T-cell (primary cell): ENCODE data around the gene ATP6AP1. TPM values are rescaled to one million over a fixed set of nuclear protein-coding genes. Genes with fewer than 3 reads are reported as not detected.
"Not testable (repeated sequence)": the region's sequence is repeated elsewhere in the genome, so short reads cannot be mapped to it uniquely, and the experiment has no call there.

Source experiments
- ATAC-seq, 4 experiments: fragments of 200-7000 bp in 3 of 4; fragments of 150-1000 bp in 1 of 4; cut with Tn5 transposase; replicated peaks in 1 of 4; 1 replicate in 3 of 4; 2 replicates in 1 of 4; pipeline ENCODE4 v1.10.0; 2021; ENCODE audit warnings: moderate library complexity in 3 of 4, mild to moderate bottlenecking in 2 of 4, moderate number of reproducible peaks in 1 of 4
- CTCF ChIA-PET, 2 donors: fragments of 300-600 bp; sonication (Branson Sonifier 250); formaldehyde crosslinking; loops; one replicate each; lab custom pipeline; 2022; ENCODE audit warnings: antibody characterized with exemption in 2 of 2; lab: Charles Lee
- POLR2A ChIA-PET, 2 donors: fragments of 300-600 bp; sonication (Branson Sonifier 250); formaldehyde crosslinking; loops; one replicate each; lab custom pipeline; 2022; ENCODE audit warnings: antibody characterized with exemption in 2 of 2; lab: Charles Lee
- DNase-seq, 35 experiments: peaks; one replicate each; pipeline versions ENCODE4 v3.0.0 to v3.0.0-alpha.2; 2013 to 2023
- H3K27ac ChIP-seq: one replicate; pipeline ENCODE4 v1.5.1; 2013; ENCODE audit warnings: low read length
- H3K27me3 ChIP-seq, 2 experiments: replicated peaks in 1 of 2; 1 replicate in 1 of 2; 2 replicates in 1 of 2; pipeline versions ENCODE4 v1.6.1 to v1.7.0; 2013; ENCODE audit warnings: low read length in 1 of 2, mixed read lengths in 1 of 2; ENCODE audit not compliant: control insufficient read depth in 2 of 2, insufficient read depth in 2 of 2; ENCODE audit errors: extremely low read depth in 1 of 2
- H3K36me3 ChIP-seq, 2 donors: 1 replicate in 1 of 2; 2 replicates in 1 of 2; pipeline versions ENCODE4 v1.6.1 to v1.7.0; 2013; ENCODE audit warnings: low read length in 1 of 2; ENCODE audit not compliant: control insufficient read depth in 2 of 2, insufficient read depth in 1 of 2; ENCODE audit errors: extremely low read depth in 1 of 2
- H3K4me1 ChIP-seq, 2 experiments: 1 replicate in 1 of 2; 2 replicates in 1 of 2; pipeline versions ENCODE4 v1.6.1 to v1.7.0; 2013; ENCODE audit warnings: low read length in 2 of 2, mixed read lengths in 1 of 2; ENCODE audit not compliant: insufficient read depth in 2 of 2, control insufficient read depth in 1 of 2; ENCODE audit errors: extremely low read depth in 1 of 2
- H3K4me3 ChIP-seq, 2 donors: 1 replicate in 1 of 2; 2 replicates in 1 of 2; pipeline versions ENCODE4 v1.5.1 to v1.7.0; 2013; ENCODE audit warnings: mild to moderate bottlenecking in 2 of 2, low read length in 1 of 2, moderate library complexity in 1 of 2; ENCODE audit not compliant: control insufficient read depth in 1 of 2; ENCODE audit errors: extremely low read depth in 1 of 2
- H3K9me3 ChIP-seq: 2 replicates; pipeline ENCODE4 v1.7.0; 2013
- H3K27ac Mint-ChIP-seq, 2 donors: one replicate each; pipeline ENCODE4 v1.8.0; 2020 to 2021; ENCODE audit warnings: mild to moderate bottlenecking in 2 of 2, mixed read lengths in 2 of 2
- H3K27me3 Mint-ChIP-seq, 2 donors: one replicate each; pipeline ENCODE4 v1.8.0; 2021 to 2022; ENCODE audit warnings: mixed read lengths in 2 of 2
- H3K36me3 Mint-ChIP-seq: one replicate; pipeline ENCODE4 v1.8.0; 2021; ENCODE audit warnings: mixed read lengths
- H3K4me1 Mint-ChIP-seq, 3 donors: one replicate each; pipeline ENCODE4 v1.8.0; 2020 to 2022; ENCODE audit warnings: mixed read lengths in 3 of 3, mild to moderate bottlenecking in 1 of 3
- H3K4me3 Mint-ChIP-seq, 3 donors: one replicate each; pipeline ENCODE4 v1.8.0; 2020 to 2022; ENCODE audit warnings: mild to moderate bottlenecking in 3 of 3, mixed read lengths in 3 of 3, moderate library complexity in 3 of 3
- H3K9me3 Mint-ChIP-seq, 3 donors: one replicate each; pipeline ENCODE4 v1.8.0; 2020 to 2022; ENCODE audit warnings: mixed read lengths in 3 of 3
- WGBS: methylation state at CpG from one replicate; pipeline ENCODE4 v1.1.5; 2013; ENCODE audit warnings: missing lambda C conversion rate; ENCODE audit not compliant: insufficient coverage; 5-methylcytosine and 5-hydroxymethylcytosine counted together
- total RNA-seq, 35 experiments: library from RNA in 6 of 35; stranded (reverse) in 6 of 35; fragments of 120-200 nt in 1 of 35; gene quantifications; one replicate each; pipeline versions ENCODE4 v1.2.1 to v1.2.4 and lab custom pipeline; 2013 to 2026

ATP6AP1 gene
- total RNA-seq, 5 donors from 2014 or later (not counting 1 experiment from before 2014, with no cell fraction given): 37.9 to 56.8 (median 53.6) TPM

DNA sequence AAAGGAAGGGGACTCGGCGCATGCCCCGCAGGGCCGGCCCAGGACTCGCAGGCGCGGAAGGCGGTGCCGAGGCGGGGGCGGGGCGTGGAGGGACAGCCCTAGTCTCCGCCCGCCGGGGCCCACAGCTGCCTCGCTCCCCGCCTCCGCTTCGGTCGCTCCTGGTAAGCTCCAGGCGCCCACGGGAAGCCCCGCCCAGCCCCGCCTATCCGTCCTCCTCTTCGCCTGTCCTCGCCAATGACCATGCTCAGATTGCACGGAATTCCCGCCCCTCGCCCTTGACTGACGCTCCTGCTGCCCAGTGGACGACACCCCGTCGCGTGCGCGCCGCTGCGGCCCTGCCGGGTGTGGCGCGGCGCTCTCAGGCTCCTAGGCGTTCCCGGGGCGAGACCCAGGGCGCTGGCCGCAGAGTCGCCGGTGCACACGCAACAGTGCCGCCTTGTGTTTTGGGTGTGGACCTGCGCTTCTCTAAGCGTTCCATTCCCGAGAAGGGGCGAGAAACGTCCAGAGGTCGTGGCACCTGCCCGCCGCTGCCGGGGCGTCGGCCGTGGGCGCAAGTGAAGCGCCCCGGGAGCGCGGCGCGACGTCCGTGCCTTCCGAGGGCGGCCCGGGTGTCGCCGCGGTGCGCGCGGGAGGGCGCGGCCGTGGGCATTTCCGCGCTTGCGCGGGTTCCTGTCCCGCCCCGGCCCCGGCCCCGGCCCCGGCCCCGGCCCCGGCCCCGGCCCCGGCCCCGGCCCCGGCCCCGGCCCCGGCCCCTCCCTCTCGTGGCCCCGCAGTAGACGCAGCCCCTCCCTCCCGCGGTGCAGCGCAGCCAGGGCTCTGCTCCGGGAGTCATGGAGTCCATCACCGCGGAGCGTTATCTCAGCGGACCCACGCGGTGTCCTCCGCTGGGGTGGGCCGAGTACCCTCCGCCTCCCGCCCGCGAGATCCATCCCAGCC, 38.4 kb upstream of the ATP6AP1 start:
- H3K4me3 Mint-ChIP-seq, H3K27ac Mint-ChIP-seq, H3K9me3 ChIP-seq, H3K4me1 Mint-ChIP-seq, H3K36me3 Mint-ChIP-seq, H3K27me3 ChIP-seq, H3K4me3 ChIP-seq, POLR2A ChIA-PET, CTCF ChIA-PET, H3K9me3 Mint-ChIP-seq, H3K27me3 Mint-ChIP-seq, H3K4me1 ChIP-seq, H3K36me3 ChIP-seq: not testable (repeated sequence)
- WGBS: no CpG with 5 or more reads among the region's 121 CpGs
- ATAC-seq: peak; percentile 74 to 82 (median 76)
- peak in 2 of 35 experiments; percentile 36 to 56 for DNase-seq
- H3K27ac ChIP-seq: peak overlapping the region; percentile 44

DNA sequence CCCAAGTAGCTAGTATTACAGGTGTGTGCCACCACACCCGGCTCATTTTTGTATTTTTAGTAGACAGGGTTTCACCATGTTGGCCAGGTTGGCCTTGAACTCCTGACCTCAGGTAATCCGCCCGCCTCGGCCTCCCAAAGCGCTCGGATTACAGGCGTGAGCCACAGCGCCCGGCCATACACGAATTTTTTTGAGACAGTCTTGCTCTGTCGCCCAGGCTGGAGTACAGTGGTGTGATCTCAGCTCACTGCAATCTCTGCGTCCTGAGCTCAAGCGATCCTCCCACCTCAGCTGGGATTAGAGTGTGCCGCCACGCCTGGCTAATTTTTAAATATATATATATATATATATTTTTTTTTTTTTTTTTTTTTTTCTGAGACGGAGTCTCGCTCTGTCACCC, 32.1 kb upstream of the ATP6AP1 start:
- peaks cover 23% of the 10 kb centered on the region for H3K36me3 Mint-ChIP-seq
- CTCF ChIA-PET: interaction anchor here (0.7 kb wide), 2 partner anchors 31 to 84 kb away, joined by 3 to 4 read pairs; no protein-coding TSS in a partner anchor
- POLR2A ChIA-PET: not testable (repeated sequence)

DNA sequence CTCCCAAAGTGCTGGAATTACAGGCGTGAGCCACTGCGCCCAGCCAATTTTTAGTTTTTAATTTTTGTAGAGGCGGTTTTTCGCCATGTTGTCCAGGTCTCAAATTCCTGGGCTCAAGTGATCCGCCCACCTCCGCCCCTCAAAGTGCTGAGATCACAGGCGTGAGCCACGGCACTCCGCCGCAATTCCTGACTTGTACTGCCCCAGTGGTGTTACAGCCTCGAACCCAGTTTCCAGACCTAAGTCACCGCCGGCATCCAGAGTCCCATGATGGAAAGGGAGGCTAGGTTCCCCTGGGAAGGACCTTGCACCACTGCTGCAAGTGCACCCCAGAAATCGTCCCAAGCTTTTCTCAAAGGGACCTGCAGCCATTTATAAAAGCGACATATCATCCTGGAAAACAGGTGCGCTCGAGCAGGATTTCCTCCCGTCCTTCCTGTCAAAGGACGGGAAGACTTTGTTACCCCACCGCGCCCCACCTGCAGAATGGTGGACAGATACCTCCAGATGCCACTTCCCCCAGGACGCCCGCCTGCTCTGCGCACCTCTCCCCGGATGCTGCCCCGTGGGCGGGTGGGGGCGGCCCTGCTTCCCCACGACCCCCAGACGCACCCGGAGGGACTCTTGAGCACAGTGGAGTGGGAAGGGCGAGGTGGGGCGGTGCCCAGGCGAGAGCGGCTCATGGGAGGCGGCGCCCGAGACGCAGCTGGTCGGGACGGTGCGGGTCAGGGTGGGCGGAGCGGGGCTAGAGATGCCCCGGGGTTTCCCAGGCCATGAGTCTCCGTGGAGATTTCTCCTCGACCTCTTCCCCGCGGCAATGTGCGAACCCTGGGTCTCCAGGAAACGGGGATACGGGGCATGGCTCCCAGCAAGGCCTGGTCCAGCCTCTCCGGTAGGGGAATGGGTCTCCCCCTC, 31.2 kb upstream of the ATP6AP1 start:
- peaks cover 23% of the 10 kb centered on the region for H3K36me3 Mint-ChIP-seq
- peaks cover 3 to 32% of the 10 kb centered on the region in 2 experiments for H3K4me1 ChIP-seq
- peaks cover 20 to 30% (median 22%) of the 10 kb centered on the region in 3 donors for H3K4me1 Mint-ChIP-seq
- peak overlapping the region; percentile 99 to 100 for H3K27ac Mint-ChIP-seq
- peak overlapping the region; percentile 72 to 95 for H3K4me3 ChIP-seq
- ATAC-seq (peak; percentile 17 to 48 (median 39)), DNase-seq (peak in 14 of 35 experiments; percentile 11 to 60 (median 26))
- H3K4me3 Mint-ChIP-seq: peak overlapping the region; percentile 97 to 100 (median 99)
- H3K9me3 Mint-ChIP-seq: no peaks in the 10 kb centered on the region
- H3K27ac ChIP-seq: peak overlapping the region; percentile 99
- H3K36me3 ChIP-seq: peaks cover 0 to 20% of the 10 kb centered on the region in 2 donors
- WGBS: 4% methylated on average over 28 of the region's 53 CpGs
- no peaks in the 10 kb centered on the region for H3K9me3 ChIP-seq
- CTCF ChIA-PET: interaction anchor here in 1 of 2 donors (0.6 kb wide), 1 partner anchor 10 kb away, joined by 4 read pairs; no protein-coding TSS in a partner anchor
- H3K27me3 ChIP-seq: no peaks in the 10 kb centered on the region
- H3K27me3 Mint-ChIP-seq: no peaks in the 10 kb centered on the region
- POLR2A ChIA-PET: interaction anchor here in 1 of 2 donors (0.6 kb wide), 1 partner anchor 13 kb away, joined by 3 read pairs; no protein-coding TSS in a partner anchor

More for the DNA sequence above, 32.1 kb upstream of the ATP6AP1 start:
- Histone ChIP-seq H3K4me1 (peaks cover 3 to 32% of the 10 kb centered on the region in 2 experiments), H3K36me3 (peaks cover 0 to 20% of the 10 kb centered on the region in 2 donors)
- not testable (repeated sequence) for H3K27ac Mint-ChIP-seq, DNase-seq, ATAC-seq, H3K9me3 ChIP-seq, H3K9me3 Mint-ChIP-seq, H3K27me3 ChIP-seq, H3K4me3 ChIP-seq, H3K27ac ChIP-seq, H3K27me3 Mint-ChIP-seq
- Mint-ChIP-seq H3K4me1 (peaks cover 20 to 30% (median 22%) of the 10 kb centered on the region in 3 donors), H3K4me3 (peak overlapping the region; percentile 97 to 100 (median 99))
- 100% methylated on average over 5 of the region's 17 CpGs for WGBS

DNA sequence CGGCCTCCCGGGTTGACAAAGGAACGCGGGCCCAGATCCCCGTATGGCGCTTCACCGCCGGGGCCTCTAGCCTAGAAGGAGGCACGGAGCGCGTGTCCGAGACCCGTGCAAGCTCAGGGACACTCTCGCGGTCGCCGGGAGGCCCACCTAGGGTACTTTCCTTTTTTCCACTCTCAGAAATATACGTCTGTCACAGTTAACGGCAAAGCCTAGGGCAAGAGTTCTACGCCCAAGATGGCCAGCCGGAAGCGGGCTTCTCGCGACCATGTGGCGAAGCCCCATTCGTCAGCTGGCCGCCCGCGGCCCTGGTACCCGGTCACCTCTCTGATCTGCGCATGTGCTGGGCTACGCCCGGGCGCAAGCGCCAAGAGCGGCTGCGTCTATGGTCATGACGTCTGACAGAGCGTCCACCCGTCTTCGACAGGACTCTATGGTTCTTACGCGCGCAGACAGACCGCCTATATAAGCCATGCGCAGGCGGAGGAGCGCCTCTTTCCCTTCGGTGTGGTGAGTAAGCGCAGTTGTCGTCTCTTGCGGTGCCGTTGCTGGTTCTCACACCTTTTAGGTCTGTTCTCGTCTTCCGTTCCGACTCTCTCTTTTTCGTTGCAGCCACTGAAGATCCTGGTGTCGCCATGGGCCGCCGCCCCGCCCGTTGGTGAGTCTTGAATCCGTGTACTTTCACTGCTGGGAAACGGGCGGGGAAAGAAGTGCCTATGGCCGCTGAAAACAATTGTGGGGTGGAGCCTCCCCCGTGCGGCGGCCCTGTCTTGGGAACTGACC, 30.4 kb upstream of the ATP6AP1 start, which contains the start of gene RPL10:
RPL10 (plus strand) TSS at position 490 of the 780 bp plus-strand sequence; CDS start at position 633, 143 bp downstream.
- Histone ChIP-seq H3K4me1 (peaks cover 3 to 32% of the 10 kb centered on the region in 2 experiments), H3K4me3 (peak within 1 kb of the TSS; percentile 72 to 95), H3K36me3 (peaks cover 0 to 20% of the 10 kb centered on the region in 2 donors), H3K9me3 (no peaks in the 10 kb centered on the region), H3K27me3 (no peaks in the 10 kb centered on the region), H3K27ac (peak within 1 kb of the TSS; percentile 99)
- under 1% methylated on average over 57 of the region's 69 CpGs for WGBS
- peaks cover 23% of the 10 kb centered on the region for H3K36me3 Mint-ChIP-seq
- H3K4me1 Mint-ChIP-seq: peaks cover 20 to 30% (median 22%) of the 10 kb centered on the region in 3 donors
- peak within 1 kb of the TSS; percentile 97 to 100 (median 99) for H3K4me3 Mint-ChIP-seq
- ChIA-PET POLR2A (interaction anchor here in 1 of 2 donors (0.6 kb wide), 1 partner anchor 12 kb away, joined by 3 read pairs; no protein-coding TSS in a partner anchor), CTCF (interaction anchor here in 1 of 2 donors (0.6 kb wide), 2 partner anchors 9 kb away, joined by 4 to 8 read pairs; no protein-coding TSS in a partner anchor)
- H3K27ac Mint-ChIP-seq: peak within 1 kb of the TSS; percentile 99 to 100
- no peaks in the 10 kb centered on the region for H3K9me3 Mint-ChIP-seq
- peak; percentile 67 to 93 (median 84) for DNase-seq
- ATAC-seq: peak; percentile 75 to 83 (median 77)
- no peaks in the 10 kb centered on the region for H3K27me3 Mint-ChIP-seq

DNA sequence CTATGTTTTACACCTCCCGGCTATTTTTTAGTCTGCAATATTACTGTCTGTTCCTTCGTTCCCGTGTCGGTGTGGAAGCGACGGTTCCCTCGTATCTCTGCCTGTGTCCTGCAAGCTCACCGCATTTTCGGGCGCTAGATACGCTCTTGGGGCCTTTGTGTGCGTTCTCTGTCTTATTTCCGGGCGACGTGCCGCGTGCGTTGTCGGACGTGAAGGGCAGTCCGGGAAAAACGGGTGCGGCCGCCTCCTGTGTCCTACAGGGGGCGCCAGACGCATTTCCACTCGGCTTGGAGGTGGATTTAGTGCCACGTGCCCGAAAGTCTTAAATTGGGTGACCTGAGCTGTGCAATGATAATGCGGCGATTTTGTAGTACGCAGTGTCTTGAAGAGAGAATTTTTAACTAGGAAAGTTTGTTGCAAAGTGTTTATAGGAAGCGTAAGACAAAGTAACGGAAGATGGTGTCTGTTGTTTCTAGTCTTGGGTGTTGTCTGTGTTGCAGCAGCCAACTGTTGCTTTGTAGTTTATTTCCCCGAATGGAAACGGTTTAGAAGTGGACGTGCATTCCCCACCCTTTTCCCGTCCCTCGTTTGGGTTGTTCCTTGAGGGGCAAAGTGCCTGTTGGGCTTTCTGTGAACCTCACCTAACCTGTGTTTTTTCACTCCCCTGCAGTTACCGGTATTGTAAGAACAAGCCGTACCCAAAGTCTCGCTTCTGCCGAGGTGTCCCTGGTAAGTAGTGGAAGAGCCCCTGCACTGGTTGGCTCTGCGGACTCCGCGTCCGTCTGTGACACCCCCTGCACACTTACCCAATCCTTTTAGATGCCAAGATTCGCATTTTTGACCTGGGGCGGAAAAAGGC, 29.6 kb upstream of the ATP6AP1 start:
- Mint-ChIP-seq H3K36me3 (peaks cover 23% of the 10 kb centered on the region), H3K4me3 (peak overlapping the region; percentile 97 to 100 (median 99)), H3K27me3 (no peaks in the 10 kb centered on the region), H3K27ac (peak overlapping the region; percentile 99 to 100), H3K9me3 (no peaks in the 10 kb centered on the region), H3K4me1 (peaks cover 20 to 30% (median 22%) of the 10 kb centered on the region in 3 donors)
- Histone ChIP-seq H3K4me3 (peak overlapping the region; percentile 72 to 95), H3K4me1 (peaks cover 3 to 32% of the 10 kb centered on the region in 2 experiments), H3K9me3 (no peaks in the 10 kb centered on the region), H3K27me3 (no peaks in the 10 kb centered on the region), H3K27ac (peak overlapping the region; percentile 99), H3K36me3 (peaks cover 0 to 20% of the 10 kb centered on the region in 2 donors)
- POLR2A ChIA-PET: interaction anchor here (0.6 kb wide), 2 partner anchors 9 to 81 kb away, joined by 3 to 8 read pairs; no protein-coding TSS in a partner anchor
- 0% methylated on average over 34 of the region's 49 CpGs for WGBS
- DNase-seq: peak; percentile 67 to 88 (median 77)
- CTCF ChIA-PET: interaction anchor here (0.6 kb wide), 2 partner anchors 8 to 77 kb away, joined by 8 to 9 read pairs; no protein-coding TSS in a partner anchor
- ATAC-seq: peak; percentile 47 to 63 (median 56)
